IPS DF 6.9 (cell line): Measurements from ENCODE around the gene MYT1.
"Not testable (repeated sequence)": the region's sequence is repeated elsewhere in the genome, so short reads cannot be mapped to it uniquely, and the experiment has no call there.

Source experiments
- DNase-seq: peaks from one replicate; pipeline ENCODE4 v3.0.0-alpha.2; 2013; ENCODE audit warnings: low read depth, low spot score
- H3K27ac ChIP-seq: one replicate; pipeline ENCODE4 v1.5.1; 2013; ENCODE audit warnings: low read length, control low read depth
- H3K27me3 ChIP-seq: 2 replicates; pipeline ENCODE4 v1.6.1; 2013; ENCODE audit warnings: mild to moderate bottlenecking, low read length; ENCODE audit not compliant: control insufficient read depth, insufficient read depth
- H3K36me3 ChIP-seq: 2 replicates; pipeline ENCODE4 v1.6.1; 2013; ENCODE audit warnings: low read length; ENCODE audit not compliant: control insufficient read depth, insufficient read depth
- H3K4me1 ChIP-seq: 2 replicates; pipeline ENCODE4 v1.6.1; 2013; ENCODE audit warnings: low read length; ENCODE audit not compliant: control insufficient read depth, insufficient read depth
- H3K4me3 ChIP-seq: 2 replicates; pipeline ENCODE4 v1.5.1; 2013; ENCODE audit warnings: mild to moderate bottlenecking, low read length
- H3K9me3 ChIP-seq: 2 replicates; pipeline ENCODE4 v1.6.1; 2013; ENCODE audit warnings: low read length, inconsistent platforms; ENCODE audit not compliant: control insufficient read depth, insufficient read depth
- WGBS: extraction: QIAGEN DNeasy Blood & Tissue Kit; methylation state at CpG from one replicate; pipeline ENCODE4 v1.1.7; 2013; ENCODE audit warnings: mixed read lengths, missing lambda C conversion rate; ENCODE audit not compliant: insufficient read length, insufficient coverage; 5-methylcytosine and 5-hydroxymethylcytosine counted together

Gene MYT1

DNA sequence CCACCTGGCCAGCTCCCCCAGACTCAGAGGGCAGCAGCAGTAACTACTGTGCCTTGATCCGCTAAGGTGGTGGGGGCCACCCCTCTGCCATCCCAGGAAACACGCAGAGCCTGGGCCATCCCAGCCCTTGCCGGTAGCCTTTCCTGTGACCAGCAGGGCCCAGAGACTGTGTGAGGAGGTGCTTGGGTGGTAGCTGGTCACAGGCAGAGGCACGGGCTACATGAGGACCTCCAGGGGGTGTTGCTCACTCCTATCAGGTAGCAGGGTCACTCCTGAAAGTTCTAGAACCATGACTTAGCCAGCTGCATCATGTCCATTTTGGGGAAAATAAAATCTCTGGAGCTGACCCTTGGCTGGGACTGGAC lies 114.0 kb downstream of the MYT1 start:
- WGBS, result no CpG with 5 or more reads among the region's 4 CpGs
- DNase-seq, result no peak

DNA sequence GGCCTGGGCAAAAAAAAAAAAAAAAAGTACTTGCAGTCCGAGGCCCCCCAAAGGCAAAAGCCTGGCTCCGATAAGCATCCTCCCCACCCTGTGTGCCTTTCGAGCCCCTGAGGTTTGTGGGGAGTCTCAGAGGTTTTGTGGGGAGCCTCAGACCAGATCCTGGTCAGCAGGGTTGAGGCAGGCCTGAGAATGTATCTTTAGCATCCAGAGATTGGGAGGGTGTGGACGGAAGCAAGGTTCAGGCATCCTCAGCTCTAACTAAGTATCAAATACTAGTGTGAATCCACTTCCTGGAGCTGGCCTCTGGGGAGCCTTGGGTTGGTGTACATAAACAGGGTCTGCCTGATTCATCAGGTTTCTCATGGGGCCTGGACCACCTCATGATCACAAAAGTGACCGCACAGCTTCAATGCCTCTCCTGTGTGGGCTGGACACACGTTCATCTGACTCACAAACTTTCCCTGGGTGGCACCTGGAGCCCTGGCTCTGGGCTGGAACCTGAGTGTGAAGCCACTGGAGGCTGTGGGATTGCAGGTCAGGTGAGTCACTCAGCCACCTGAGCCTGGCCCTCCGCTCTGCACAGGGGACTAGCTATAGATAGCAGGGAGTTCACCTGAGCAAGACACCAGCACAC lies 115.7 kb downstream of the MYT1 start:
- Histone ChIP-seq H3K36me3 (no peaks in the 10 kb centered on the region), H3K4me1 (no peaks in the 10 kb centered on the region), H3K9me3 (no peaks in the 10 kb centered on the region), H3K4me3 (no peak overlapping the region), H3K27ac (no peak overlapping the region), H3K27me3 (no peaks in the 10 kb centered on the region)
- no CpG with 5 or more reads among the region's 7 CpGs for whole genome bisulfite sequencing
- DNase-seq, result no peak

More for the DNA sequence above, 114.0 kb downstream of the MYT1 start:
- H3K27me3 ChIP-seq, result no peaks in the 10 kb centered on the region
- 0 out of 2 replicates have a peak, but pooled peaks cover 2% of the 10 kb centered on the region for H3K36me3 ChIP-seq
- no peaks in the 10 kb centered on the region for H3K4me1 ChIP-seq
- no peak overlapping the region for H3K27ac ChIP-seq
- H3K9me3 ChIP-seq, result no peaks in the 10 kb centered on the region
- no peak overlapping the region for H3K4me3 ChIP-seq

GRCh38 chr20:64280460-64280843 lies 116.2 kb downstream of the MYT1 start:
- no peaks in the 10 kb centered on the region for H3K9me3 ChIP-seq
- H3K36me3 ChIP-seq, result no peaks in the 10 kb centered on the region
- no peak for DNase-seq
- no peaks in the 10 kb centered on the region for H3K4me1 ChIP-seq
- H3K4me3 ChIP-seq, result no peak overlapping the region
- no CpG with 5 or more reads among the region's 3 CpGs for WGBS
- no peak overlapping the region for H3K27ac ChIP-seq
- no peaks in the 10 kb centered on the region for H3K27me3 ChIP-seq

GRCh38 chr20:64283646-64284045 lies 119.4 kb downstream of the MYT1 start:
- Histone ChIP-seq H3K36me3 (no peaks in the 10 kb centered on the region), H3K4me1 (no peaks in the 10 kb centered on the region), H3K4me3 (no peak overlapping the region), H3K27me3 (no peaks in the 10 kb centered on the region), H3K27ac (no peak overlapping the region), H3K9me3 (no peaks in the 10 kb centered on the region)
- DNase-seq, result no peak
- WGBS, result no CpG with 5 or more reads among the region's 4 CpGs

- WGBS, result no CpG with 5 or more reads among the region's 46 CpGs
- H3K36me3 ChIP-seq, H3K4me3 ChIP-seq, H3K27me3 ChIP-seq, H3K9me3 ChIP-seq, H3K27ac ChIP-seq, DNase-seq, H3K4me1 ChIP-seq: not testable (repeated sequence)
These were observed 121.6 kb downstream of the MYT1 start for GRCh38 chr20:64285579-64286446.

DNA sequence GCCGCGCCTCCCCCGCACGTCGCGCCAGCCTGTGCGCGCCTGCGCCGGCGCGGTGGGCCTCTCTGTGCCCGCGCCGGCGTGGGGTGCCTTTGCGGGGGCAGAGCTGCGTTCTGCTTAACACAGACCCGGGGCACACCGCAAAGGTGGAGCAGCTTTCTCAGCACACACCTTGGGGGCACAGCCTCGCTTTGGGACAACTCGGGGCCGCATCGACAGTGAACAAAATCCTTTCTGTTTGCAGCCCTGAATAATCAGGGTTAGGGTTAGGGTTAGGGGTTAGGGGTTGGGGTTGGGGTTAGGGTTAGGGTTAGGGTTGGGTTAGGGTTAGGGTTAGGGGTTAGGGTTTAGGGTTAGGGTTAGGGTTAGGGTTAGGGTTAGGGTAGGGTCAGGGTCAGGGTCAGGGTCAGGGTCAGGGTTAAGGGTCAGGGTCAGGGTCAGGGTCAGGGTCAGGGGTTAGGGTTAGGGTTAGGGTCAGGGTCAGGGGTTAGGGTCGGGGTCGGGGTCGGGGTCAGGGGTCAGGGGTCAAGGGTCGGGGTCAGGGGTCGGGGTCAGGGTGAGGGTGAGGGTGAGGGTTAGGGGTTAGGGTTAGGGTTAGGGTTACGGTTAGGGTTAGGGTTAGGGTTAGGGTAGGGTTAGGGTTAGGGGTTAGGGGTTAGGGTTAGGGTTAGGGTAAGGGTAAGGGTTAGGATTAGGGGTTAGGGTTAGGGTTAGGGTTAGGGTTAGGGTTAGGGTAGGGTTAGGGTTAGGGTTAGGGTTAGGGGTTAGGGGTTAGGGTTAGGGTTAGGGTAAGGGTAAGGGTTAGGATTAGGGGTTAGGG lies 122.4 kb downstream of the MYT1 start:
- not testable (repeated sequence) for H3K27me3 ChIP-seq, H3K4me1 ChIP-seq, H3K27ac ChIP-seq, H3K4me3 ChIP-seq, DNase-seq, H3K9me3 ChIP-seq, H3K36me3 ChIP-seq
- WGBS, result 100% methylated on average over 1 of the region's 30 CpGs

- 100% methylated on average over 3 of the region's 3 CpGs for WGBS
- H3K4me3 ChIP-seq, H3K4me1 ChIP-seq, DNase-seq, H3K27me3 ChIP-seq, H3K27ac ChIP-seq, H3K9me3 ChIP-seq, H3K36me3 ChIP-seq: not testable (repeated sequence)
These were observed 123.0 kb downstream of the MYT1 start for GRCh38 chr20:64287264-64287590.
